Myocyte (in vitro differentiated cells): ENCODE results near the gene AFM. TPM values are rescaled to one million over a fixed set of nuclear protein-coding genes. Genes with fewer than 3 reads are reported as not detected.

ENCODE experiments used
- DNase-seq: peaks from one replicate; pipeline ENCODE4 v3.0.0-alpha.2; 2012; ENCODE audit warnings: low read depth
- total RNA-seq: library from RNA; depleted of rRNA; stranded (reverse); fragments of >200 nt; gene quantifications from 2 replicates; pipeline ENCODE4 v1.2.3, GENCODE V29; 2014

The AFM gene
- total RNA-seq, 1 donor from 2014 or later = not detected

DNA sequence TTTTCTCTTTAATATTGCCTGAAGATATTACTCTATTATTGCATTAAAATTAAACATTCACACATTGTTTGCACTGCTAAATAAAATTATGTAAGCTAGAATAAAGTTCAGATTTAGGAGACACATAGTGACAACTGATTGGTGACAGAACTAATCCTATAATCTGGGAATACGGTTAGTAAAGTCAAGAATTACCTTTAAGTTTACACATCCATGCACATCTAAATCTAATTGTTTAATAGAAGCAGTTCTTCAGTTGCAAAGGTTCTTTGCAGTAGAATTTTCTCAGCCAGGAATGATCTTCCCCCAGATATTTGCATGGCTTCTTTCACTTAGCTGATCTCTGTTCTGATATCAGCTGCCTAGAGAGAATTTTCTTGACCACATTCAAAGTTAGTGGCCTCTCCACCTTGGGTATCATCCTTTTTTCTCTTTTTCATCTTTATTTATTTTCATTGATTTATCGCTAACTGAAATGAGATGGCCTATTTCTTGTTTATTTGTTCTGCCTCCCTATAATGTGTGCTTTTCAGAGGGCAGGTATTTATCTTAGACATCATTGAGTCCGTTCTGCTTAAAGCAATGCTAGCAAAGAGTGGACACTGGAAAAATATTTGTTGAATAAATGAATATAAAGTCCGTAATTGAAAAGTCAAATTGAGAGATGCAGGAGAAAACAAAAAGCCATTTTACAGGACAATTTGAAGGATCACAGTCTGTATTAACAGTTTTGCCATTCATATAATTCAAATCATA is 32.9 kb upstream of the AFM start:
- DNase-seq = no peak

DNA sequence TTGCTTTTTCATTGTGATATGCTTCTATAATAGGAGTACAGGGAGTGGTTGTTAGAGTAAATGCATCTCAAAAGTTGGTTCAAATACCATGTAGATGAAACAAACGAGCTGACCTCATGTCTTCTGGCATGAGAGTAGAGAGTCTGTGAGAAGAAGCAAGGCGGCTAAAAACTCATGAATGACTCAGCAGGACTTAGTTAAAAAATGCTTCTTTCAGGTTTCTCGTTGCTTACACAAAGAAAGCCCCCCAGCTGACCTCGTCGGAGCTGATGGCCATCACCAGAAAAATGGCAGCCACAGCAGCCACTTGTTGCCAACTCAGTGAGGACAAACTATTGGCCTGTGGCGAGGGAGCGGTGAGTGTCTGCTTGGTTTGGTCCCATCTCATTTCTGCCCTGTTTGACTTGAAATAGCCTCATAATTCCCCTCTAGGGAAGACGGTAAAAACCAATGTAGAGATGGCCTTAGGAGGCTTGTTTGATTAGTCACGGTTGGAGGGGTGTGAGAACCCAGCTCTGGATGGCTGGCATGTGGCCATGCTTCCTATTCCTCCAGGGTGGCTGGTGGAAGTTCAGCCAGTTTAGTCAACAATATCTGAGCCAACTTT is 31.0 kb upstream of the AFM start:
- peak; percentile 62 for DNase-seq

DNA sequence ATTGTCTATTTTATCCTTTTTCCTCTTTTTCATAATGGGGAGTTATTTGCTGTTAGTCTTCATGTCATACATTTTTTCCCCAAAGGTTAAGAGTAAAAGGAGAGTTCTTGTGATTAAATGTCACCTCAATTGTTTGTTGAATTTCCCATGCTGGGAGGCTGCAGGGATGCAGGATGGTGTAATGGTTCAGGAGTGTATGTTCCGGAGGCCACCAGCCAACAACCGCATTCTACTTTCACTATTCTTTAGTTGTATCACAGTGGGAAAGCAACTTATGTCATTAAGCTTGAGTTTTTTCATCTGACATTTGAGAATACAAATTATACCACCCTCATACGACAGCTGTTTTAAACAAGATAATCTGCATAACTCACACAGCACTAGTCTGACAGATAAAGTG is 30.1 kb upstream of the AFM start:
- peak; percentile 31 for DNase-seq

DNA sequence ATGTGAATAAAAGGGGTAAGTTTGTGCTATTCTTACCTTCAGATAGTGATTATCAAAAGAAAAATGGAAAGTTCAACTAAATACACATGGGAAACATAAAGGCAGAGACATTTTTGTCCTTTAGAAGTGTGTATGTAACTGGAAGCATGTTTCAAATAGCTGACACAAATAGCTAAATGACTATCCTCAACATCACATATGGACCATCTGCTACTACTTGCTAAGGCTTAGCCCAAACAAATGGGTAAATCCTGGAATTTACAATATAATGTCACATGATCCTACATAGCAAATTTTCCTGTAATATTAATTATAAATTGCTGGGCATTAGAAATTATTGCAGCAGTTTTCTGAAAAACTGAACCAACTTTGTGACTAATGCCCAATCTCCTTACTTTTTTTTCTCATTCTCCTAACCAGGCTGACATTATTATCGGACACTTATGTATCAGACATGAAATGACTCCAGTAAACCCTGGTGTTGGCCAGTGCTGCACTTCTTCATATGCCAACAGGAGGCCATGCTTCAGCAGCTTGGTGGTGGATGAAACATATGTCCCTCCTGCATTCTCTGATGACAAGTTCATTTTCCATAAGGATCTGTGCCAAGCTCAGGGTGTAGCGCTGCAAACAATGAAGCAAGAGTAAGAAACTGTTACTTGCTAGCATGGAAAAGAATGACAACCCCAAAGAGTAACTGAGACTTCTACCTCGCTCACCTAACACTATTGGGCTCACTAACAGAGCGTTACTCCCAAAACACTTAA is 29.4 kb upstream of the AFM start:
- DNase-seq = no peak

DNA sequence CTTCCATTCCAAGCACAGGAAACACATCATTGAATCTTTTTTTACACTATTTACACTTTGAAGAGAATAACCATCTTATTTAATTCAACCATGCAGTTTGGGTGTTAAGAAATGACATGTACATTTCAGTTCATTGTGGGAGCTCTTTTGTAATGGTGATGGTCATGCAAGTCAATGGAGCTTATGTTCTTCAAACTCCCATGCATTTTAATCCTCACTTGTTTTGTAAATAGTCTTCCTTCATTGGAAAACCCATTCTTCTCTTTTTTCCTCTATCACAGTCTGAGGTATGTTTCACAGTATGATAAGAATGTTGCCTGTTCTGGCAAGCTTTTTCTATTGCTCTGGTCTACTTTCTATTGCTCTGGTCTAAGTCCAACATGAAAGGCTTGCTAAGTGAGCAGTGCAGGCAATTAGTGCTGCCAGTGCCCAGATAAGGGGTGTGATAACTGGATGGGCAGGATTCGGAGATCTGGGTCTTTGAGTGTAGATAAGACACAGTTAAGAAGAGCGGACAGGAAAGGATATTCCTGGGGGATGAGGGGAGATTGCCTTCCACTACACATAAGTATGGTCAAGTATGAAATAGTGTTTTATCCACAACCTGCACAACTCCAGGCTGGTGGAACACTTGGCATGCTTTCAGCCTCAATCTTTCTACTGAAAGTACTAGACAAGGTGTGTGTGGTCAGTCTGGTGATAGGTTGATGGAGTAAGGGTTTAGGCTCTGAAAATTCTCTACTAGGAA is 28.4 kb upstream of the AFM start:
- DNase-seq = no peak

DNA sequence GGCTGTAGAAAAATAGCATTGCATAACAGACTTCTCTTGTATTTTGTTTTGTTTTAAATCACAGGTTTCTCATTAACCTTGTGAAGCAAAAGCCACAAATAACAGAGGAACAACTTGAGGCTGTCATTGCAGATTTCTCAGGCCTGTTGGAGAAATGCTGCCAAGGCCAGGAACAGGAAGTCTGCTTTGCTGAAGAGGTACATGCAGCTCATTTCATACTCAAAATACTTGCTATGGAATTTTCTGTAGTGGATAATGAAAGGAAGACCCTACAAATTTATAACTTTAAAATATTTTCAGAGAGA is 27.9 kb upstream of the AFM start:
- DNase-seq = no peak

DNA sequence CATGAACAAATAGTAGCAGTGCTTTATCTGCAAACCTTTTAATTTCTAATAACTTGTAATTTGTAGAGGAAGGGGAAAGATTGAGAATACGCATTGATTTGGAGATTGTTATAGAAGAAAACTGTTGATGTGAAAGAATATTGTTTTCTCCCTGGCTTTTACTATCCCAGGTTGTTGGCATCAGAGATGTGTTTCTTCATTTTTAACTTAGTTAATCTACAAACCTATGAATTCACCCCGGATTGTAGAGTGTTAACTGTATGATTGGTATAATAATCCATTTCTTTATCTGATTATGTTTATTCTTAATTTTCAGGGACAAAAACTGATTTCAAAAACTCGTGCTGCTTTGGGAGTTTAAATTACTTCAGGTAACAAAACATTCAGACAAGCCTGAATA is 26.6 kb upstream of the AFM start:
- DNase-seq = no peak

DNA sequence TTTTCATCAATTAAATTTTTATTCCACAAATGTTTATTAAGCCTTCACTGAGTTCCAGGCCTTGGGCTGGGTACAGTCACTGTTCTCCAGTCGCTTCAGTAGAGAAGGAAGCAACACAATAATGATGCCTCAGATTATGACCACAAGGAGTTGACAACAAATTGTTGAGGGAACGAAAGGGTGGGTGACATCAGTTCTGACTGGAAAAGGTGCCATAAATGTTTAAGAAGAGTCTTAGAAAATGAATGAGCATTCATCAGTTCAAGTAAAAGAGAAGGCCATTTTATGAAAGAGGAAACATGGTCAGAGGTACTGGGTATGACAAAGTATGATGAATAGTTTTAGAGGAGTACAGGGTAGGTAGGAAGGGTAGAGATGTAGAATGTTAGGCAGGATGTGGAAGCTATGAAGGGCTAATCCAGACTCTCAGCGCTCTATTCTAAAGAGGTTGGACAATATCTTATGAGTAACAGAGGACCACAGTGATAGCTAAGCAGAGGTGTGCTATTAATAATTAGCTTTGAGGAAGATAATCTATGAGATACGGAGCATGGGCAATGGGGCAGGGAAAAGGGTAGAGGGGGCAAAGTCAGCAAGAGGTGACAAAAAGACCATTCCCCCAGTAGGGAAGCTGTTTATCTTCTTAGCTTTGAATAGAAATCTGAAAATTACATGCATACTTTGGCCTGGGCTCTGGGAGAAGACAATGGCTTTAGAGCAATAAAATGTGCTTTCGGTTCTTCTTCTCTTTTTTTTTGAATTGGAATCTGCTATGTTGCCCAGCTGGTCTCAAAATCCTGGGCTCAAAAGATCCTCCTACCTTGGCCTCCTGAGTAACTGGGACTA is 25.1 kb upstream of the AFM start:
- DNase-seq = no peak

DNA sequence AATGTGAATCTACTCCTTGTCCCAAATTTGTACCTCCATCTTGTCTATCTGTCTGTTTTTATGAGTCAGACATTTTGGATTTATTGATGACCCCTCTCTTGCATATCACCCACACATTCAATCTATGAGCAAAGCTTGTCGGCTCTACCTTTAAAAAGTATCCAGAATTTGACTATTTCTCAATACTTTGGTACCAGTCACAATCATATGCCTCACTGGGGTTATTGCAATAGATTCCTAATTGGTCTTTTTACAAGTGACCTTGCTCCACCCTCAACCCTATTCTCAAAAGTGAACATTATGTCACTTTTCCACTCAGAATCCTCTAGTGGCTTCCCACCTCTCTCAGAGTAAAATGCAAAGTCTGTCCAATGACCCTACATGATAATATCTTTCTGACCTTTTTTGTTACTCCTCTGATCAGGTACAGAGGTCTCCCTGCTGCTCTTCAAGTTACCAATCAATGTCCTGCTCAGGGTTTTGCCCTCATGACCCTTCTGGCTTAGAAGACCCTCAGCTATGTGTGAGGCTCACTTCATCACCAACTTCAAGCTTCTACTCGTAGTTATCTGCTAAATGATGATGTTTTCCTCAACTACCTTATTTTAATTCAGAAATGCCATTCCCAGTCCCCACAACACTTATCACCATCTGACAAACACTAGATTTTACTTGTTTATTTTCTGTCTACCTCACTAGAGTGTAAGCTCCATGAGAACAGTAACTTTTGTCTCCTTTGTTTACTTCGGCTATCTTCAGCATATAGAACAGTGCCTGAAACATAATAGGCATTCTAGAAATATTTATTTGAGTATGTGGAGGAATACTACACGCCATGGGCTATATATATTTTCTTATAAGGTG is 23.1 kb upstream of the AFM start:
- DNase-seq = no peak

DNA sequence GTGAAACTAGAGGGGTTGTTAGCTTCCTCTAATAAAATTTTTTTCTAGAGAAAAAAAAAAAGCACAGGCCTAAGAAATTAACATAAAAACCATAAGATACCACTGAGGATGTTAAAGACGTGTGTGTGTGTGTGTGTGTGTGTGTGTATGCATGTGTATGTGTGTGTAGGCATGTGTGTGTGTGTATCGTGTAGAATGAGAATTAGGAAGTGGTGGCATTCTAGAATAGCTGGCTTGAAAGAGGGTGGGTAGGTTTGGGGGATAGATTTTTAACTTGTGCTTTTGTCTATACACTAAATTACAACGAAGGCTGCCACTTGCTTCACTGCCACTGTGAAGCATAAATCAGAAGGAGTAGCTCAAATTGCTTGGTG is 22.5 kb upstream of the AFM start:
- DNase-seq = no peak

DNA sequence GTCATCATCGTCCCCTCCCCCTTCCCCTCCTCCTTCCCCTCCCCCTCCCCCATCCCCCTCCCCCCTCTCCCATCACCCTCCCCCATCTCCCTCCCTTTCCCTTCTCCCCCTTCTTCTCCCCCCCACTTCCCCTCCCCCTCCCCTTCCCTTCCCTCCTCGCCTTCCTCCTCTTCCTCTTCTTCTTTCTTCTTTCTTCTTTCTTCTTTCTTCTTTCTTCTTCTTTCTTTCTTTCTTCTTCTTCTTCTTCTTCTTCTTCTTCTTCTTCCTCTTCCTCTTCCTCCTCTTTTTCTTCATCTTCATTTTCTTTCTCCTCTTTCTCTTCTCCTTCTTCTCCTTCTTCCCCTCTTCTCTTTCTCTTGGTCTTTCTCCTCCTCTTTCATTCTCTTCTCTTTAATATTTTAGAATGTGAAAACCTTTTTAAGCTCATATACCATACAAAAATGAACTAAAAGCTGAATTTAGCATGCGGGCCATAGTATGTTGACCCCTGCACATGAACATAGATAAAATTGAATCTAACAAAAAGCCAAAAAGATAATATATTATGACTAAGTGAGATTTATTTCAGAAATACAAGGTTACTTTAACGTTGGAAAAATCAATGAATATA is 20.5 kb upstream of the AFM start:
- DNase-seq = no peak

DNA sequence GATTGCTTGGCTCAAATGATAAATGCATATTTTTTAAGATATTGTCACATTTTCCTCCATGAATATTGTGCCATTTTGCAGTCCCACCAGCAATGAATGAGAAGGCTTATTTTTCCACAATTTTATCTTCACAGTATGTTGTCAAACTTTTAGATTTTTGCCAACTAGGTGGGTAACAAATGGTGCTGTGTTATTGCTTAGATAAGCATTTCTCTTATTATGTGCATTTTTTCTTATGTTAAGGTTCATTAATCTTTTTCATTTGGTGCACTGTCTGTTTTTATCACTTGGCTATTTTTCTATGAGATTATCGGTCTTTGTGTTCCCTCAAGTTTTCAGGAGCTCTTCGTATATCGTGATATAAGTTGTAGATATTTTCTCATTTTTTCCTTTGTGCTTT is 13.4 kb upstream of the AFM start:
- DNase-seq = no peak

DNA sequence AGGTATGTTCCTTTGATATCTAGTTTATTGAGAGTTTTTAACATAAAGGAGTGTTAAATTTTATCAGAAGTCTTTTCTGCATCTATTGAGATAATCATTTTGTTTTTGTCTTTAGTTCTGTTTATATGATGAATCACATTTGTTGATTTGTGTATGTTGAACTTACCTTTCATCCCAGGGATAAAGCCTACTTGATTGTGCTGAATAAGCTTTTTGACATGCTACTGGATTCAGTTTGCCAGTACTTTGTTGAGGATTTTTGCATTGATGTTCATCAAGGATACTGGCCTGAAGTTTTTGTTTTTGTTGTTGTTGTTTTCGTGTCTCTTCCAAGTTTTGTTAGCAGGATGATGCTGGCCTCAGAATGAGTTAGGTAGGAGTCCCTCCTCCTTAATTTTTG is 10.8 kb upstream of the AFM start:
- no peak for DNase-seq

DNA sequence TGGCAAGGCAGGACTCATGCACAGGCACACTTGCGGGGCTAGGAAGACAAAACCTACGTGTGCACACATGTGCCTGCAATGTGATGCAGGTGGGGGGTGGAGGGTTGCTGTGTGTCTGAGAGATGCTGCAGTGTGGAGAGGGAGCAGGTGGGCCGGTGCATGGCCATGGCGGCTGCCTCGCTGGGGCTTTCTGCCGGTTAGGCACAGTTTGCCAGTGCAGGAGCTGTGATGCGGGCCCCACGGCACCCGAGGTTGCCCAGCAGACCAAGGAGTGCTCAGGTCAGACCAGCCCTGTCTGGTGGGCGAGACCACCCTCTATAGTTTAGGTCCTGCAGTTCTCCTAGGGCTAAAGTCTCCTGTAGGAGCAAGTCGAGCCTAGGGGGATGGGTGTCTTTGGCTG is 4.4 kb upstream of the AFM start:
- DNase-seq = no peak

DNA sequence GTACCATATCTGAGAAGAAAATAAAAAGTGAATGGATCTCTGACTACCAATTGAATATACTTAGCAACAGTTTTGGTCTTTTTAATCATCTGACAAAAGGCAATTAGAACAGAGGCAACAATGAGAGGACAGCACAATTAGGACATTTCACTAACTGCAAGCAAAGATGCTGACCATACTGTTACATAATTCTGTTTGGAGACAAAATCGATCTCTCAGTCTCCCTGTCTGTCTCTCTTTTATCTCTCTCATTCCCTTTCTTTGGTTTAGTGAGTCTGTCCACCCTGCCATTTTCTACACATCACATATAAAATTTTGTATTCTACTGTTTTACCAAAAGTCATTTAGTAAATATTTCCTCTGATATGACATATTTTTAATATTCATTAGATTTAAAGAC is 2.2 kb upstream of the AFM start:
- DNase-seq = no peak

DNA sequence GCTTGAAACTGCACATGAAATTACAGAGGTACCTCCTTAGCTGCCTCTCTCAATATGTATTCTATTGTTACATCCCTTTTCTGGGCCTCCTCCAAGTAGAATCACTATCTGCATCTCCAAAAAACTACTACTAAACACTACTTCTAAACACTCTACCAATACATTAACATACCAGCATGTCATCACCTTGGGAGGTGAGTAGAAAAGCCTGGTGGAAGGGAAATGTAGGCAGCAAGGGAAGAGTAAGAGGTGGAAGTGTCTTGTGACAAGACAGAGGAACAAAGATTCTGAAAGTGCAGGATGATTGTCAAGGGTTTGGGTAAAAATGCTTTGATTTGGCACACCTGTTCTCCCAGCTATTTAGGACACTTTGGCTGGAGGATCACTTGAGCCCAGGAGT is 3.5 kb downstream of the AFM start:
- DNase-seq = no peak

DNA sequence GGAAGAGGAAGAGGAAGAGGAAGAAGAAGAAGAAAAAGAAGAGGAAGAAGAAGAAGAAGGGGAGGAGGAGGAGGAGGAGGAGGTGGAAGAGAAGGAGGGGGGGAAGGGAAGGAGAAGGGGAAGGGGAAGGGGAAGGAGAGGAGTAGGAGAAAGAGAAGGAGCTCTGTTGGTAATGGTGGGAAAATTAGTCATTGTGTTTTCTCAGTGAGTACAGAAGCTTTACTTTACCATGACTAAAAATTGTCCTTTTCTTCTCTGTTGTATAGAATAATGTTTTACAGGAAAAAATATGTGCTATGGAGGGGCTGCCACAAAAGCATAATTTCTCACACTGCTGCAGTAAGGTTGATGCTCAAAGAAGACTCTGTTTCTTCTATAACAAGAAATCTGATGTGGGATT is 4.1 kb downstream of the AFM start:
- no peak for DNase-seq

DNA sequence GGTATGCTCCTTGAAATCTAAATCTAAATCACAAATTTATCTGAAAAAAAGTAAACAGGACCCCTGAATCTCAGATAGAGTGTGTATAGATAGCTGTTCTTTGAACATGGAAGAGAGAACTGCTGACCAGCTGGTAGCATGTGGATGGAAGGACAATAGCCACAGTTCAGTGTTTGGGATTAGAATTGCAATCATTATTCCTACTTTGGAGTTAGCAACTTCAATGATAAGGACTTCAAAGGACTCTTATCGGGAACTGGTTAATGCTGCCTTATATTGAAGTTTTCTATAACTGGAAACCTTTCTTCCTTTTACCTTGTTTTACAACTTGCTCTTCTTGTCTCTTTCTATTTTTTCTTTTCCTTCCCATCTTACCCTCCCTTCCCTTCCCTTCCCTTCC is 5.0 kb downstream of the AFM start:
- DNase-seq = no peak

DNA sequence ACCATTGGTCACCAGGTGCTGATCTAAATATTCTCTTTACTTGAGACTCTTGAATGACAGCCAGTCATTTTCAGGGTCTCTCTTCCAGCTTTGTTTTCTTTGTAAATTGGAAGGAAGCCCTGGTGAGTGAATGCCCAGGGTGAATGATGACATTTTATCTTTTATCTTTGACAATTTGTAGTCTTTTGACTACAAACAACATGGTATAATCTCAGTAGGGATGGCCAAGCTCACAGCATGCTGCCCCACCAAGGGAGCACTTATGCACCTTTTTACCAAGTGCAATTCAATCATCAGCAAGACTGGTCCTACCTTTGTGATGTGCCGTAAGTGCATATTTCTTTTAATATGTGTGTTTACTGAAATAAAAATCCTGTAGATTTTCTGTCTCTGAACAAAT is 5.7 kb downstream of the AFM start:
- DNase-seq = no peak
